ENCODE measurements around the gene KIAA2012. TPM values are rescaled to one million over a fixed set of nuclear protein-coding genes. Genes with fewer than 3 reads are reported as not detected.

Gene KIAA2012
- total and polyA plus RNA-seq, 2 donors (not counting 1 experiment from before 2014, with no cell fraction given): not detected

GRCh38 chr2:202104286-202104870 lies 31.3 kb downstream of the KIAA2012 start:
- no peak overlapping the region for H3K4me2 ChIP-seq (replicated peaks; ENCODE audit: low read depth, low read length, poor library complexity, severe bottlenecking)
- ChIA-PET POLR2A (interaction anchor here (0.7 kb wide), 1 partner anchor 103 kb away, joined by 16 read pairs; no protein-coding TSS in a partner anchor), CTCF (no interaction called here)
- ATAC-seq (ENCODE audit: low read depth) (no peak), DNase-seq (no peak)
- H3K27me3 ChIP-seq (replicated peaks in 1 of 4; ENCODE audit: control extremely low read depth in 1 of 4, control insufficient read depth in 3 of 4, insufficient read depth in 4 of 4, low read length in 3 of 4): no peaks in the 10 kb centered on the region
- no peaks in the 10 kb centered on the region for H3K79me2 ChIP-seq (ENCODE audit: control insufficient read depth, insufficient read depth, low read length)
- H3K27ac ChIP-seq (ENCODE audit: low read length in 2 of 2): no peak overlapping the region
- peaks cover 20% of the 10 kb centered on the region for H3K27me3 Mint-ChIP-seq
- no peaks in the 10 kb centered on the region for H4K20me1 ChIP-seq (ENCODE audit: control insufficient read depth, insufficient read depth, low read length, poor library complexity, severe bottlenecking)
- TF ChIP-seq CTCF (IDR thresholded peaks at IDR 0.05) (no peak), EZH2 (IDR thresholded peaks at IDR 0.05; ENCODE audit: borderline replicate concordance, insufficient read depth, low read depth, low read length, poor library complexity, severe bottlenecking) (no peak)
- intact Hi-C loops (cut with micrococcal nuclease): no loop called here
- H3K4me3 Mint-ChIP-seq: no peak overlapping the region
- no peak overlapping the region for H3K9ac ChIP-seq (ENCODE audit: low read length)
- H3K27ac Mint-ChIP-seq: no peak overlapping the region
- H3K9me3 Mint-ChIP-seq (ENCODE audit: insufficient read depth): no peaks in the 10 kb centered on the region
- WGBS (ENCODE audit: insufficient coverage): 60% methylated on average over 2 of the region's 2 CpGs
- H3K36me3 ChIP-seq (replicated peaks in 1 of 2; ENCODE audit: control extremely low read depth in 1 of 2, control insufficient read depth in 1 of 2, extremely low read depth in 1 of 2, insufficient read depth in 2 of 2, low read length in 1 of 2): no peaks in the 10 kb centered on the region
- no peaks in the 10 kb centered on the region for H3K4me1 Mint-ChIP-seq
- no peaks in the 10 kb centered on the region for H3K4me1 ChIP-seq (ENCODE audit: control insufficient read depth in 2 of 2, insufficient read depth in 2 of 2, low read length in 2 of 2)
- no peaks in the 10 kb centered on the region for H3K9me3 ChIP-seq (ENCODE audit: control extremely low read depth in 1 of 3, control insufficient read depth in 2 of 3, insufficient read depth in 1 of 3, low read length in 2 of 3)
- H3K4me3 ChIP-seq (ENCODE audit: control extremely low read depth in 1 of 5, extremely low read depth in 1 of 5, insufficient read depth in 1 of 5, low read depth in 2 of 5, low read length in 4 of 5): no peak overlapping the region
- H2AFZ ChIP-seq (ENCODE audit: insufficient read depth, low read depth, low read length, poor library complexity, severe bottlenecking): no peak overlapping the region

- Mint-ChIP-seq H3K4me3 (no peak overlapping the region), H3K9me3 (ENCODE audit: insufficient read depth) (no peaks in the 10 kb centered on the region), H3K27me3 (peaks cover 20% of the 10 kb centered on the region), H3K4me1 (no peaks in the 10 kb centered on the region), H3K27ac (no peak overlapping the region)
- ATAC-seq (ENCODE audit: low read depth) (no peak), DNase-seq (no peak)
- ChIA-PET POLR2A (interaction anchor here (0.7 kb wide), 1 partner anchor 104 kb away, joined by 16 read pairs; no protein-coding TSS in a partner anchor), CTCF (interaction anchor here (0.6 kb wide), 1 partner anchor 23 kb away, joined by 4 read pairs; no protein-coding TSS in a partner anchor)
- Histone ChIP-seq H3K36me3 (replicated peaks in 1 of 2; ENCODE audit: control extremely low read depth in 1 of 2, control insufficient read depth in 1 of 2, extremely low read depth in 1 of 2, insufficient read depth in 2 of 2, low read length in 1 of 2) (no peaks in the 10 kb centered on the region), H3K9me3 (ENCODE audit: control extremely low read depth in 1 of 3, control insufficient read depth in 2 of 3, insufficient read depth in 1 of 3, low read length in 2 of 3) (no peaks in the 10 kb centered on the region), H3K9ac (ENCODE audit: low read length) (no peak overlapping the region), H4K20me1 (ENCODE audit: control insufficient read depth, insufficient read depth, low read length, poor library complexity, severe bottlenecking) (no peaks in the 10 kb centered on the region), H3K4me3 (ENCODE audit: control extremely low read depth in 1 of 5, extremely low read depth in 1 of 5, insufficient read depth in 1 of 5, low read depth in 2 of 5, low read length in 4 of 5) (no peak overlapping the region), H3K27ac (ENCODE audit: low read length in 2 of 2) (no peak overlapping the region), H3K27me3 (replicated peaks in 1 of 4; ENCODE audit: control extremely low read depth in 1 of 4, control insufficient read depth in 3 of 4, insufficient read depth in 4 of 4, low read length in 3 of 4) (no peaks in the 10 kb centered on the region), H3K79me2 (ENCODE audit: control insufficient read depth, insufficient read depth, low read length) (no peaks in the 10 kb centered on the region), H2AFZ (ENCODE audit: insufficient read depth, low read depth, low read length, poor library complexity, severe bottlenecking) (no peak overlapping the region), H3K4me1 (ENCODE audit: control insufficient read depth in 2 of 2, insufficient read depth in 2 of 2, low read length in 2 of 2) (no peaks in the 10 kb centered on the region), H3K4me2 (replicated peaks; ENCODE audit: low read depth, low read length, poor library complexity, severe bottlenecking) (no peak overlapping the region)
- no peak for TF ChIP-seq EZH2 (IDR thresholded peaks at IDR 0.05; ENCODE audit: borderline replicate concordance, insufficient read depth, low read depth, low read length, poor library complexity, severe bottlenecking)
- TF ChIP-seq CTCF (IDR thresholded peaks at IDR 0.05): no peak
- intact Hi-C loops (cut with micrococcal nuclease): no loop called here
Observed at GRCh38 chr2:202105025-202105424, 32.0 kb downstream of the KIAA2012 start.

Measured in B cell (primary cell).